HEK293 (cell line): ENCODE data around the gene ZDHHC1.
A peak's percentile ranks its signal among the peaks of the same experiment; 100 is the strongest.

Experiments used
- CTCF ChIA-PET: fragments of 350-600 bp; formaldehyde crosslinking; extraction: SDS; loops from one replicate; lab custom pipeline; 2021; ENCODE audit warnings: antibody characterized with exemption; lab: Yijun Ruan, JAX
- POLR2A ChIA-PET: fragments of 300-600 bp; formaldehyde crosslinking; extraction: SDS; loops from one replicate; lab custom pipeline; 2020; ENCODE audit warnings: antibody characterized with exemption, inconsistent platforms; lab: Yijun Ruan, JAX
- H3K27ac ChIP-seq: fragments of 200-500 bp; sonication (Bioruptor generic); 2 replicates; pipeline ENCODE4 v1.5.1; 2014; ENCODE audit warnings: low read depth, low read length, control low read depth, inconsistent platforms; ENCODE audit errors: extremely low read depth
- H3K36me3 ChIP-seq, 2 experiments: fragments of 200-500 bp in 1 of 2; sonication (Bioruptor generic) in 1 of 2; 1 replicate in 1 of 2; 2 replicates in 1 of 2; pipeline ENCODE4 v1.5.1; 2014 to 2017; ENCODE audit warnings: inconsistent platforms in 2 of 2, low read length in 2 of 2; ENCODE audit not compliant: control insufficient read depth in 2 of 2, insufficient read depth in 1 of 2
- H3K4me1 ChIP-seq: fragments of 200-500 bp; sonication (Bioruptor generic); 2 replicates; pipeline ENCODE4 v1.5.1; 2014; ENCODE audit warnings: mild to moderate bottlenecking, low read length, inconsistent platforms; ENCODE audit not compliant: control insufficient read depth, insufficient read depth
- H3K4me3 ChIP-seq: 2 replicates; pipeline ENCODE4 v1.5.1; 2011; ENCODE audit warnings: low read depth, mild to moderate bottlenecking, control low read depth, low read length, moderate library complexity
- H3K9me3 ChIP-seq: fragments of 200-500 bp; sonication (Bioruptor generic); 2 replicates; pipeline ENCODE4 v1.5.1; 2014; ENCODE audit warnings: low read depth, low read length, inconsistent platforms; ENCODE audit not compliant: control insufficient read depth, insufficient read depth
- SP7 ChIP-seq: fragments of 450-650 bp; formaldehyde crosslinking; IDR thresholded peaks from 2 replicates; pipeline ENCODE4 v1.5.1; 2016; ENCODE audit warnings: missing biosample characterization, missing genetic modification characterization
- ZBTB17 ChIP-seq: fragments of 450-650 bp; formaldehyde crosslinking; IDR thresholded peaks from 2 replicates; pipeline ENCODE4 v1.5.1; 2016; ENCODE audit warnings: missing biosample characterization, missing genetic modification characterization
- ZBTB48 ChIP-seq: fragments of 450-650 bp; formaldehyde crosslinking; IDR thresholded peaks from 2 replicates; pipeline ENCODE4 v1.5.1; 2016; ENCODE audit warnings: missing biosample characterization, missing genetic modification characterization
- ZIC2 ChIP-seq: fragments of 450-650 bp; formaldehyde crosslinking; IDR thresholded peaks from 2 replicates; pipeline ENCODE4 v1.5.1; 2016; ENCODE audit warnings: missing biosample characterization, missing genetic modification characterization
- ZNF169 ChIP-seq: fragments of 450-650 bp; formaldehyde crosslinking; IDR thresholded peaks from 2 replicates; pipeline ENCODE4 v1.5.1; 2016; ENCODE audit warnings: missing biosample characterization, missing genetic modification characterization
- ZNF174 ChIP-seq: fragments of 450-650 bp; formaldehyde crosslinking; IDR thresholded peaks from 2 replicates; pipeline ENCODE4 v1.5.0; 2017; ENCODE audit warnings: missing biosample characterization, mild to moderate bottlenecking, missing genetic modification characterization
- ZNF211 ChIP-seq: fragments of 450-650 bp; formaldehyde crosslinking; IDR thresholded peaks from 2 replicates; pipeline ENCODE4 v1.5.1; 2016; ENCODE audit warnings: low read depth, missing biosample characterization, missing genetic modification characterization
- ZNF423 ChIP-seq: fragments of 450-650 bp; formaldehyde crosslinking; IDR thresholded peaks from 2 replicates; pipeline ENCODE4 v1.5.1; 2016; ENCODE audit warnings: missing biosample characterization, missing genetic modification characterization
- ZNF530 ChIP-seq: fragments of 450-650 bp; formaldehyde crosslinking; IDR thresholded peaks from 2 replicates; pipeline ENCODE4 v1.5.1; 2016; ENCODE audit warnings: low read depth, missing biosample characterization, missing genetic modification characterization
- ZNF621 ChIP-seq: fragments of 450-650 bp; formaldehyde crosslinking; IDR thresholded peaks from 2 replicates; pipeline ENCODE4 v1.5.1; 2017; ENCODE audit warnings: missing biosample characterization, missing genetic modification characterization
- ZNF623 ChIP-seq: fragments of 450-650 bp; formaldehyde crosslinking; IDR thresholded peaks from 2 replicates; pipeline ENCODE4 v1.5.1; 2016; ENCODE audit warnings: missing biosample characterization, missing genetic modification characterization
- ZNF776 ChIP-seq: fragments of 450-650 bp; formaldehyde crosslinking; IDR thresholded peaks from 2 replicates; pipeline ENCODE4 v1.5.0; 2017; ENCODE audit warnings: missing biosample characterization, missing genetic modification characterization, borderline replicate concordance
- TF ChIP-seq, protein P1 (sequence below): fragments of 450-650 bp; formaldehyde crosslinking; IDR thresholded peaks from 2 replicates; pipeline ENCODE4 v1.5.1; 2016; ENCODE audit warnings: missing biosample characterization, missing genetic modification characterization
- TF ChIP-seq, protein P2 (sequence below): fragments of 450-650 bp; formaldehyde crosslinking; IDR thresholded peaks from 2 replicates; pipeline ENCODE4 v1.5.1; 2016; ENCODE audit warnings: missing biosample characterization, missing genetic modification characterization
- TF ChIP-seq, protein P3 (sequence below): fragments of 450-650 bp; formaldehyde crosslinking; IDR thresholded peaks from 2 replicates; pipeline ENCODE4 v1.5.1; 2017; ENCODE audit warnings: missing biosample characterization, mild to moderate bottlenecking, missing genetic modification characterization, moderate library complexity
- TF ChIP-seq, protein P4 (sequence below): fragments of 450-650 bp; formaldehyde crosslinking; IDR thresholded peaks from 2 replicates; pipeline ENCODE4 v1.5.1; 2016; ENCODE audit warnings: missing biosample characterization, missing genetic modification characterization
- TF ChIP-seq, protein P5 (sequence below): fragments of 450-650 bp; formaldehyde crosslinking; IDR thresholded peaks from 2 replicates; pipeline ENCODE4 v1.5.1; 2016; ENCODE audit warnings: missing biosample characterization, missing genetic modification characterization, borderline replicate concordance
- TF ChIP-seq, protein P6 (sequence below): sonication (generic); formaldehyde crosslinking; IDR thresholded peaks from 2 replicates; pipeline ENCODE4 v1.8.1; 2022; ENCODE audit warnings: mild to moderate bottlenecking, moderate library complexity, missing genetic modification reagents
- TF ChIP-seq, protein P7 (sequence below): fragments of 450-650 bp; formaldehyde crosslinking; IDR thresholded peaks from 2 replicates; pipeline ENCODE4 v1.5.1; 2017; ENCODE audit warnings: missing biosample characterization, missing genetic modification characterization

The ZDHHC1 gene

DNA sequence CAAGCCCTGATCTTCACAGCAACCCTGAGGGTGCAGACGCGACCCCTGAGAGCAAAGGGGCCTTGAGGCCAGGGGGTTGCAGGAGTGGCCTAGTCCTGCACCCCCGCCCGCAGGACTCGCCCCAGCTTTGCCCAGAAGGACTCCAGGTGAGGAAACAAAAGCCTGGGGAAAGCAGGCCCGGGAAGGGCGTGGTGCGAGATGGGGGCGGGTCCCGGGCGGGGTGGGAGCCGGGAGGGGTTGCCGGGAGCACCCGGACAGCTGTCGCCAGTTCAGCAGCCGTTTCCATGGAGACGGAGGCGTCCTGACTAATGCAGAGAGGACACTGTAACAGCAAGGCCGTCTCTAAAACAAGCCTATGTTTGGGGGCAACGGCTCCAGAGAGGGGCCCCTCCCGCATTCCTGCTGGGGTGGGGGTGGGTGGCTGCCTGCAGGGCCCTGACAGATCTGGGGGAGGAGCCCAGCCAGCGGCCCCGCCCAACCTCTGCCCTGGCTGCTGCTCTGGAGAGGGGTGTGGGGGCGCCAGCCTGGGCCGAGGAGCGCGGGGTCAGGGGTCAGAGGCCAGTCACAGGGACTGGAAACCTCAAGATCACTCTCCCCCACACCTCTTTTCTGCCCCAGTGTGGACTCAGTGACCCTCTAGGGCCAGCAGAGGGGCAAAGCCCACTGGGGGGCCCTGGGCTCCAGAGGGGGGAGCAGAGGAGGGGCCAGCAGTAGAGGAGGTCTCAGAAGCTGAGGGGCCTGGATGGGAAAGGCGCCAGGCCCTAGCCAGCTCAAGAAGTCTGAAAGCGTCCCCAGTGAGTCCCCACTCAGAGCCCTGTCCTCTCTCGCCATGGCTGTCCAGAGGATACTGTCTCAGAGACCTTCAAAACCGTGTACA, 19.9 kb downstream of the ZDHHC1 start (continued):
- TF ChIP-seq, protein P1, sequence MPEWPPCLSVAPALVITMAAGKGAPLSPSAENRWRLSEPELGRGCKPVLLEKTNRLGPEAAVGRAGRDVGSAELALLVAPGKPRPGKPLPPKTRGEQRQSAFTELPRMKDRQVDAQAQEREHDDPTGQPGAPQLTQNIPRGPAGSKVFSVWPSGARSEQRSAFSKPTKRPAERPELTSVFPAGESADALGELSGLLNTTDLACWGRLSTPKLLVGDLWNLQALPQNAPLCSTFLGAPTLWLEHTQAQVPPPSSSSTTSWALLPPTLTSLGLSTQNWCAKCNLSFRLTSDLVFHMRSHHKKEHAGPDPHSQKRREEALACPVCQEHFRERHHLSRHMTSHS: no peak
- TF ChIP-seq ZNF776 (tag by site-specific recombination): no peak
- 0 out of 2 replicates have a peak, but pooled peaks have one; percentile 19 for TF ChIP-seq SP7
- TF ChIP-seq, protein P2, sequence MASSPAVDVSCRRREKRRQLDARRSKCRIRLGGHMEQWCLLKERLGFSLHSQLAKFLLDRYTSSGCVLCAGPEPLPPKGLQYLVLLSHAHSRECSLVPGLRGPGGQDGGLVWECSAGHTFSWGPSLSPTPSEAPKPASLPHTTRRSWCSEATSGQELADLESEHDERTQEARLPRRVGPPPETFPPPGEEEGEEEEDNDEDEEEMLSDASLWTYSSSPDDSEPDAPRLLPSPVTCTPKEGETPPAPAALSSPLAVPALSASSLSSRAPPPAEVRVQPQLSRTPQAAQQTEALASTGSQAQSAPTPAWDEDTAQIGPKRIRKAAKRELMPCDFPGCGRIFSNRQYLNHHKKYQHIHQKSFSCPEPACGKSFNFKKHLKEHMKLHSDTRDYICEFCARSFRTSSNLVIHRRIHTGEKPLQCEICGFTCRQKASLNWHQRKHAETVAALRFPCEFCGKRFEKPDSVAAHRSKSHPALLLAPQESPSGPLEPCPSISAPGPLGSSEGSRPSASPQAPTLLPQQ (tag by site-specific recombination): no peak
- TF ChIP-seq ZNF621 (tag by site-specific recombination): no peak
- no peak for TF ChIP-seq ZNF423 (tag by site-specific recombination)
- TF ChIP-seq, protein P3, sequence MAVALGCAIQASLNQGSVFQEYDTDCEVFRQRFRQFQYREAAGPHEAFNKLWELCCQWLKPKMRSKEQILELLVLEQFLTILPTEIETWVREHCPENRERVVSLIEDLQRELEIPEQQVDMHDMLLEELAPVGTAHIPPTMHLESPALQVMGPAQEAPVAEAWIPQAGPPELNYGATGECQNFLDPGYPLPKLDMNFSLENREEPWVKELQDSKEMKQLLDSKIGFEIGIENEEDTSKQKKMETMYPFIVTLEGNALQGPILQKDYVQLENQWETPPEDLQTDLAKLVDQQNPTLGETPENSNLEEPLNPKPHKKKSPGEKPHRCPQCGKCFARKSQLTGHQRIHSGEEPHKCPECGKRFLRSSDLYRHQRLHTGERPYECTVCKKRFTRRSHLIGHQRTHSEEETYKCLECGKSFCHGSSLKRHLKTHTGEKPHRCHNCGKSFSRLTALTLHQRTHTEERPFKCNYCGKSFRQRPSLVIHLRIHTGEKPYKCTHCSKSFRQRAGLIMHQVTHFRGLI (tag by site-specific recombination): peak; percentile 50; the same call in 1 of the 2 replicates
- no peak for TF ChIP-seq ZNF623 (tag by site-specific recombination)
- TF ChIP-seq ZNF174 (tag by site-specific recombination): no peak
- TF ChIP-seq, protein P4, sequence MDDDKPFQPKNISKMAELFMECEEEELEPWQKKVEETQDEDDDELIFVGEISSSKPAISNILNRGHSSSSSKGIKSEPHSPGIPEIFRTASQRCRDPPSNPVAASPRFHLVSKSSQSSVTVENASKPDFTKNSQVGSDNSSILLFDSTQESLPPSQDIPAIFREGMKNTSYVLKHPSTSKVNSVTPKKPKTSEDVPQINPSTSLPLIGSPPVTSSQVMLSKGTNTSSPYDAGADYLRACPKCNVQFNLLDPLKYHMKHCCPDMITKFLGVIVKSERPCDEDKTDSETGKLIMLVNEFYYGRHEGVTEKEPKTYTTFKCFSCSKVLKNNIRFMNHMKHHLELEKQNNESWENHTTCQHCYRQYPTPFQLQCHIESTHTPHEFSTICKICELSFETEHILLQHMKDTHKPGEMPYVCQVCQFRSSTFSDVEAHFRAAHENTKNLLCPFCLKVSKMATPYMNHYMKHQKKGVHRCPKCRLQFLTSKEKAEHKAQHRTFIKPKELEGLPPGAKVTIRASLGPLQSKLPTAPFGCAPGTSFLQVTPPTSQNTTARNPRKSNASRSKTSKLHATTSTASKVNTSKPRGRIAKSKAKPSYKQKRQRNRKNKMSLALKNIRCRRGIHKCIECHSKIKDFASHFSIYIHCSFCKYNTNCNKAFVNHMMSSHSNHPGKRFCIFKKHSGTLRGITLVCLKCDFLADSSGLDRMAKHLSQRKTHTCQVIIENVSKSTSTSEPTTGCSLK (tag by site-specific recombination): no peak

DNA sequence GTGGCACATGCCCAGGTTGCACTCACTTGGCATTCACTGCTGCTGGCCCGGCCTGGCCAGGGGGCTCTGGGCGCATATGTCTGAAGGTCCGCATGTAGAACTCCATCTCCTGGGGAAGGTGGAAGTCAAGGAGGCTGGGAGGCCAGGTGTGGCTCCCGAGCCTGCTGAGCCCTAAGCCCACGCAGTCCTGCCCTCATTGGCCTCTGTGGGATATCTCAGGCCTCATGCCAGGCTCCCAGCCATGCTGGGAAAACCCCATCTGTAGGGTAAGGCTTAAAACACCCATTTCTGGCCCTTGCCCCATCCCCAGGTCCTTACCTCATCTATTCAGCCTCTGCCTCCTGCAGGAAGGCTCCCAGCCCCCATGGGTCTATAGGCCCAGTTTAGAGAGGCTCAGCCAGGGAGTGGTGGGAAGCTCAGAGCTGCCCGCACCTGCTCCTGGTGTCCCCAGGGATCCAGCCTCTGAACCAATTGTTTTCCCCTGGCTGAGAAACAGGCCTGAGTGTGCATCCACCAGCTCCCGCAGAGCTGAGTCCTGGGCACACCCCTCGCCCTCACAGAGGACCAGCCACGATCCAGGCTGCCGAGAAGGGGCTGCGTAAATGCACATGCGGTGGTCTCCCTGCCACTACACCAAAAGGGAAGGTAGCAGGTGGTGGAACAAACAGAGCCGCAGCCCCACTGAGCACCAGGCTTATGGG, 20.7 kb downstream of the ZDHHC1 start:
- Histone ChIP-seq H3K27ac (no peak overlapping the region; the same call in 1 of the 2 replicates), H3K4me3 (no peak overlapping the region), H3K4me1 (peaks cover 14% of the 10 kb centered on the region), H3K36me3 (no peaks in the 10 kb centered on the region), H3K9me3 (no peaks in the 10 kb centered on the region)
- ChIA-PET POLR2A (interaction anchor here (0.6 kb wide), 1 partner anchor 857 kb away, joined by 3 read pairs; no protein-coding TSS in a partner anchor), CTCF (interaction anchor here (0.6 to 1.1 kb wide), 3 partner anchors 19 to 70 kb away, joined by 3 to 4 read pairs (median 3); no protein-coding TSS in a partner anchor)
- TF ChIP-seq ZBTB17 (tag by site-specific recombination) (peak; percentile 77), ZNF169 (no peak), ZNF211 (tag by site-specific recombination) (no peak), ZIC2 (tag by site-specific recombination) (peak; percentile 81), ZNF530 (tag by site-specific recombination) (no peak), ZBTB48 (0 out of 2 replicates have a peak, but pooled peaks have one; percentile 33)
- TF ChIP-seq, protein P5, sequence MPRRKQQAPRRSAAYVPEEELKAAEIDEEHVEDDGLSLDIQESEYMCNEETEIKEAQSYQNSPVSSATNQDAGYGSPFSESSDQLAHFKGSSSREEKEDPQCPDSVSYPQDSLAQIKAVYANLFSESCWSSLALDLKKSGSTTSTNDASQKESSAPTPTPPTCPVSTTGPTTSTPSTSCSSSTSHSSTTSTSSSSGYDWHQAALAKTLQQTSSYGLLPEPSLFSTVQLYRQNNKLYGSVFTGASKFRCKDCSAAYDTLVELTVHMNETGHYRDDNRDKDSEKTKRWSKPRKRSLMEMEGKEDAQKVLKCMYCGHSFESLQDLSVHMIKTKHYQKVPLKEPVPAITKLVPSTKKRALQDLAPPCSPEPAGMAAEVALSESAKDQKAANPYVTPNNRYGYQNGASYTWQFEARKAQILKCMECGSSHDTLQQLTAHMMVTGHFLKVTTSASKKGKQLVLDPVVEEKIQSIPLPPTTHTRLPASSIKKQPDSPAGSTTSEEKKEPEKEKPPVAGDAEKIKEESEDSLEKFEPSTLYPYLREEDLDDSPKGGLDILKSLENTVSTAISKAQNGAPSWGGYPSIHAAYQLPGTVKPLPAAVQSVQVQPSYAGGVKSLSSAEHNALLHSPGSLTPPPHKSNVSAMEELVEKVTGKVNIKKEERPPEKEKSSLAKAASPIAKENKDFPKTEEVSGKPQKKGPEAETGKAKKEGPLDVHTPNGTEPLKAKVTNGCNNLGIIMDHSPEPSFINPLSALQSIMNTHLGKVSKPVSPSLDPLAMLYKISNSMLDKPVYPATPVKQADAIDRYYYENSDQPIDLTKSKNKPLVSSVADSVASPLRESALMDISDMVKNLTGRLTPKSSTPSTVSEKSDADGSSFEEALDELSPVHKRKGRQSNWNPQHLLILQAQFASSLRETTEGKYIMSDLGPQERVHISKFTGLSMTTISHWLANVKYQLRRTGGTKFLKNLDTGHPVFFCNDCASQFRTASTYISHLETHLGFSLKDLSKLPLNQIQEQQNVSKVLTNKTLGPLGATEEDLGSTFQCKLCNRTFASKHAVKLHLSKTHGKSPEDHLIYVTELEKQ: no peak
- TF ChIP-seq, protein P6, sequence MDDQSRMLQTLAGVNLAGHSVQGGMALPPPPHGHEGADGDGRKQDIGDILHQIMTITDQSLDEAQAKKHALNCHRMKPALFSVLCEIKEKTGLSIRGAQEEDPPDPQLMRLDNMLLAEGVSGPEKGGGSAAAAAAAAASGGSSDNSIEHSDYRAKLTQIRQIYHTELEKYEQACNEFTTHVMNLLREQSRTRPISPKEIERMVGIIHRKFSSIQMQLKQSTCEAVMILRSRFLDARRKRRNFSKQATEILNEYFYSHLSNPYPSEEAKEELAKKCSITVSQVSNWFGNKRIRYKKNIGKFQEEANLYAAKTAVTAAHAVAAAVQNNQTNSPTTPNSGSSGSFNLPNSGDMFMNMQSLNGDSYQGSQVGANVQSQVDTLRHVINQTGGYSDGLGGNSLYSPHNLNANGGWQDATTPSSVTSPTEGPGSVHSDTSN (CRISPR knock-in tag): no peak
- TF ChIP-seq, protein P7, sequence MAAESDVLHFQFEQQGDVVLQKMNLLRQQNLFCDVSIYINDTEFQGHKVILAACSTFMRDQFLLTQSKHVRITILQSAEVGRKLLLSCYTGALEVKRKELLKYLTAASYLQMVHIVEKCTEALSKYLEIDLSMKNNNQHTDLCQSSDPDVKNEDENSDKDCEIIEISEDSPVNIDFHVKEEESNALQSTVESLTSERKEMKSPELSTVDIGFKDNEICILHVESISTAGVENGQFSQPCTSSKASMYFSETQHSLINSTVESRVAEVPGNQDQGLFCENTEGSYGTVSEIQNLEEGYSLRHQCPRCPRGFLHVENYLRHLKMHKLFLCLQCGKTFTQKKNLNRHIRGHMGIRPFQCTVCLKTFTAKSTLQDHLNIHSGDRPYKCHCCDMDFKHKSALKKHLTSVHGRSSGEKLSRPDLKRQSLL (tag by site-specific recombination): no peak
